ENCODE data around the gene SRXN1. TPM values are rescaled to one million over a fixed set of nuclear protein-coding genes. Genes with fewer than 3 reads are reported as not detected.

The SRXN1 gene
- polyA plus RNA-seq, 1 donor from 2014 or later: 6.9 TPM

DNA sequence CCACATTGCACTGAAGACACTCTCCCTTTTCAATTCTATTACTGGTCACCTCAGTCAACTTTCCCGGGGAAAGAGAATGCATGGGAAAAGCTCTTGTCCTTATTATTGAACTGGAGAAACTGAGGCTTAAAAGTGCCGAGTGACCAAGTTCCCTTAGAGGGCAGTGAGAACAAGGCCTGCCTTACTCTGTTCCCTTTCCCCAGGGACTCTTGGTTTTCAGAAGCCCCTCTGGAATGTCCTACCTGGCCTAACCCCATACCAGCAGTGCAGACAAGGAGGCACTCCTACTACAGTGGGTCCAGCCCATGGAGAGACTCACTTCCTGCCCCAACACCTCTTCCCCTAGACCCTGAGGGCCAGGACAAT, 6.1 kb downstream of the SRXN1 start:
- Histone ChIP-seq H4K20me1 (ENCODE audit: insufficient read depth) (no peaks in the 10 kb centered on the region), H2AFZ (ENCODE audit: low read depth, low read length) (no peak overlapping the region), H3K79me2 (replicated peaks; ENCODE audit: insufficient read depth, low read length) (no peaks in the 10 kb centered on the region), H3K9ac (ENCODE audit: low read length) (no peak overlapping the region), H3K27ac (ENCODE audit: low read length) (no peak overlapping the region), H3K36me3 (ENCODE audit: insufficient read depth, low read length) (peaks cover 8% of the 10 kb centered on the region), H3K9me2 (ENCODE audit: insufficient read depth, low read length) (no peaks in the 10 kb centered on the region), H3K9me3 (ENCODE audit: low read length) (no peaks in the 10 kb centered on the region), H3K4me3 (ENCODE audit: low read length) (no peak overlapping the region), H3F3A (ENCODE audit: insufficient read depth, low read length, poor library complexity, severe bottlenecking) (no peaks in the 10 kb centered on the region), H3K4me2 (ENCODE audit: low read length) (no peak overlapping the region), H3K27me3 (ENCODE audit: insufficient read depth, low read depth, low read length) (no peaks in the 10 kb centered on the region)
- no peak for TF ChIP-seq POLR2AphosphoS5 (IDR thresholded peaks at IDR 0.05)

DNA sequence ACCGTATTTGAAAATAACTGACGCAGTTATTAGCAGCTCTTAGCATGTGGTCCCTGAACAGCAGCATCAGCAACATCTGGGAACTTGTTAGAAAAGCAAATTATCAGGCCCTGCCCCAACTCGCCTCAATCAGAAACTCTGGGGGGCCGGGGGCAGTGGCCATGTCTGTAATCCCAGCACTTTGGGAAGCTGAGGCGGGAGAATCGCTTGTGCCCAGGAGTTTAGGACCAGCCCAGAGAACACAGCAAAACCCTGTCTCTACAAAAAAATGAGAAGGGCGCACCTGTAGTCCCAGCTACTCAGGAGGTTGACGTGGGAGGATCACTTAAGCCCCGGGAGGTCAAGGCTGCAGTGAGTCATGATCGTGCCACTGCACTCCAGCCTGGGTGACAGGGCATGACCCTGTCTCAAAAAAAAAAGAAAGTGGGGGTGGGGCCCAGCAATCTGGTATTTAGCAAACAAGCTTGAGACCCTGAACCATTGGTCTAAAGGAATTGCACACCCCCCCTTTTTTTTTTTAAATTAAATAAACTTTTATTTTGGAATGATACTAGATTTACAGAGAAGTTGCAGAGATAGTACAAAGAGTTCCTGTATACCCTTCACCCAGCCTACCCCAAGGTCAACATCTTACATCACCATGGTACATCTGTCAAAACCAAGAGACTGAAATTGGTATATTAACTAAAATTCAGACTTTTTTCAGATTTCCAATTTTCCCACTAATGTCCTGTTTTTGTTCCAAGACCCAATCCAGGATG, 6.7 kb downstream of the SRXN1 start:
- H3K79me2 ChIP-seq (replicated peaks; ENCODE audit: insufficient read depth, low read length): no peaks in the 10 kb centered on the region
- no peak overlapping the region for H3K9ac ChIP-seq (ENCODE audit: low read length)
- H3K9me2 ChIP-seq (ENCODE audit: insufficient read depth, low read length): no peaks in the 10 kb centered on the region
- no peak overlapping the region for H2AFZ ChIP-seq (ENCODE audit: low read depth, low read length)
- H3K36me3 ChIP-seq (ENCODE audit: insufficient read depth, low read length): peaks cover 8% of the 10 kb centered on the region
- H3K9me3 ChIP-seq (ENCODE audit: low read length): no peaks in the 10 kb centered on the region
- no peak overlapping the region for H3K27ac ChIP-seq (ENCODE audit: low read length)
- H3K4me2 ChIP-seq (ENCODE audit: low read length): no peak overlapping the region
- no peaks in the 10 kb centered on the region for H4K20me1 ChIP-seq (ENCODE audit: insufficient read depth)
- no peaks in the 10 kb centered on the region for H3F3A ChIP-seq (ENCODE audit: insufficient read depth, low read length, poor library complexity, severe bottlenecking)
- H3K27me3 ChIP-seq (ENCODE audit: insufficient read depth, low read depth, low read length): no peaks in the 10 kb centered on the region
- TF ChIP-seq MXI1 (conservative IDR thresholded peaks at IDR 0.05; ENCODE audit: poor library complexity, severe bottlenecking) (no peak), SMC3 (conservative IDR thresholded peaks at IDR 0.05; ENCODE audit: poor library complexity) (no peak), EP300 (conservative IDR thresholded peaks at IDR 0.05; ENCODE audit: poor library complexity, severe bottlenecking) (no peak), EZH2 (IDR thresholded peaks at IDR 0.05; ENCODE audit: borderline replicate concordance, insufficient read depth, low read length, poor library complexity, severe bottlenecking) (no peak), RAD21 (conservative IDR thresholded peaks at IDR 0.05) (no peak), TAF1 (IDR thresholded peaks at IDR 0.05; ENCODE audit: low read depth) (no peak), POLR2AphosphoS5 (IDR thresholded peaks at IDR 0.05) (no peak)
- TF ChIP-seq, protein P1, sequence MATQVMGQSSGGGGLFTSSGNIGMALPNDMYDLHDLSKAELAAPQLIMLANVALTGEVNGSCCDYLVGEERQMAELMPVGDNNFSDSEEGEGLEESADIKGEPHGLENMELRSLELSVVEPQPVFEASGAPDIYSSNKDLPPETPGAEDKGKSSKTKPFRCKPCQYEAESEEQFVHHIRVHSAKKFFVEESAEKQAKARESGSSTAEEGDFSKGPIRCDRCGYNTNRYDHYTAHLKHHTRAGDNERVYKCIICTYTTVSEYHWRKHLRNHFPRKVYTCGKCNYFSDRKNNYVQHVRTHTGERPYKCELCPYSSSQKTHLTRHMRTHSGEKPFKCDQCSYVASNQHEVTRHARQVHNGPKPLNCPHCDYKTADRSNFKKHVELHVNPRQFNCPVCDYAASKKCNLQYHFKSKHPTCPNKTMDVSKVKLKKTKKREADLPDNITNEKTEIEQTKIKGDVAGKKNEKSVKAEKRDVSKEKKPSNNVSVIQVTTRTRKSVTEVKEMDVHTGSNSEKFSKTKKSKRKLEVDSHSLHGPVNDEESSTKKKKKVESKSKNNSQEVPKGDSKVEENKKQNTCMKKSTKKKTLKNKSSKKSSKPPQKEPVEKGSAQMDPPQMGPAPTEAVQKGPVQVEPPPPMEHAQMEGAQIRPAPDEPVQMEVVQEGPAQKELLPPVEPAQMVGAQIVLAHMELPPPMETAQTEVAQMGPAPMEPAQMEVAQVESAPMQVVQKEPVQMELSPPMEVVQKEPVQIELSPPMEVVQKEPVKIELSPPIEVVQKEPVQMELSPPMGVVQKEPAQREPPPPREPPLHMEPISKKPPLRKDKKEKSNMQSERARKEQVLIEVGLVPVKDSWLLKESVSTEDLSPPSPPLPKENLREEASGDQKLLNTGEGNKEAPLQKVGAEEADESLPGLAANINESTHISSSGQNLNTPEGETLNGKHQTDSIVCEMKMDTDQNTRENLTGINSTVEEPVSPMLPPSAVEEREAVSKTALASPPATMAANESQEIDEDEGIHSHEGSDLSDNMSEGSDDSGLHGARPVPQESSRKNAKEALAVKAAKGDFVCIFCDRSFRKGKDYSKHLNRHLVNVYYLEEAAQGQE (IDR thresholded peaks at IDR 0.05; ENCODE audit: borderline replicate concordance): no peak
- TF ChIP-seq, protein P2, sequence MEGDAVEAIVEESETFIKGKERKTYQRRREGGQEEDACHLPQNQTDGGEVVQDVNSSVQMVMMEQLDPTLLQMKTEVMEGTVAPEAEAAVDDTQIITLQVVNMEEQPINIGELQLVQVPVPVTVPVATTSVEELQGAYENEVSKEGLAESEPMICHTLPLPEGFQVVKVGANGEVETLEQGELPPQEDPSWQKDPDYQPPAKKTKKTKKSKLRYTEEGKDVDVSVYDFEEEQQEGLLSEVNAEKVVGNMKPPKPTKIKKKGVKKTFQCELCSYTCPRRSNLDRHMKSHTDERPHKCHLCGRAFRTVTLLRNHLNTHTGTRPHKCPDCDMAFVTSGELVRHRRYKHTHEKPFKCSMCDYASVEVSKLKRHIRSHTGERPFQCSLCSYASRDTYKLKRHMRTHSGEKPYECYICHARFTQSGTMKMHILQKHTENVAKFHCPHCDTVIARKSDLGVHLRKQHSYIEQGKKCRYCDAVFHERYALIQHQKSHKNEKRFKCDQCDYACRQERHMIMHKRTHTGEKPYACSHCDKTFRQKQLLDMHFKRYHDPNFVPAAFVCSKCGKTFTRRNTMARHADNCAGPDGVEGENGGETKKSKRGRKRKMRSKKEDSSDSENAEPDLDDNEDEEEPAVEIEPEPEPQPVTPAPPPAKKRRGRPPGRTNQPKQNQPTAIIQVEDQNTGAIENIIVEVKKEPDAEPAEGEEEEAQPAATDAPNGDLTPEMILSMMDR (IDR thresholded peaks at IDR 0.05; ENCODE audit: poor library complexity, severe bottlenecking): no peak
- H3K4me3 ChIP-seq (ENCODE audit: low read length): no peak overlapping the region
